T-helper 1 cell treated with Interleukin-12 subunit alpha and Interleukin-12 subunit beta and Interleukin-4 antibody, amounts not matched to agents 30 ng/mL and 1 ng/mL, for 36 hours (primary cell): ENCODE results near the gene AMIGO2. TPM values are rescaled to one million over a fixed set of nuclear protein-coding genes. Genes with fewer than 3 reads are reported as not detected.
"Not testable (repeated sequence)": the region's sequence is repeated elsewhere in the genome, so short reads cannot be mapped to it uniquely, and the experiment has no call there.

Experiments
- intact Hi-C: fragments of 100-400 bp; cut with micrococcal nuclease; formaldehyde crosslinking; loops from one replicate; pipeline ENCODE4 v1.15.1; 2024
- total RNA-seq: library from RNA; stranded (reverse); gene quantifications from 2 replicates; pipeline ENCODE4 v1.2.3, GENCODE V29; 2022

The AMIGO2 gene
- total RNA-seq, 1 donor from 2014 or later: 6.4 TPM

DNA sequence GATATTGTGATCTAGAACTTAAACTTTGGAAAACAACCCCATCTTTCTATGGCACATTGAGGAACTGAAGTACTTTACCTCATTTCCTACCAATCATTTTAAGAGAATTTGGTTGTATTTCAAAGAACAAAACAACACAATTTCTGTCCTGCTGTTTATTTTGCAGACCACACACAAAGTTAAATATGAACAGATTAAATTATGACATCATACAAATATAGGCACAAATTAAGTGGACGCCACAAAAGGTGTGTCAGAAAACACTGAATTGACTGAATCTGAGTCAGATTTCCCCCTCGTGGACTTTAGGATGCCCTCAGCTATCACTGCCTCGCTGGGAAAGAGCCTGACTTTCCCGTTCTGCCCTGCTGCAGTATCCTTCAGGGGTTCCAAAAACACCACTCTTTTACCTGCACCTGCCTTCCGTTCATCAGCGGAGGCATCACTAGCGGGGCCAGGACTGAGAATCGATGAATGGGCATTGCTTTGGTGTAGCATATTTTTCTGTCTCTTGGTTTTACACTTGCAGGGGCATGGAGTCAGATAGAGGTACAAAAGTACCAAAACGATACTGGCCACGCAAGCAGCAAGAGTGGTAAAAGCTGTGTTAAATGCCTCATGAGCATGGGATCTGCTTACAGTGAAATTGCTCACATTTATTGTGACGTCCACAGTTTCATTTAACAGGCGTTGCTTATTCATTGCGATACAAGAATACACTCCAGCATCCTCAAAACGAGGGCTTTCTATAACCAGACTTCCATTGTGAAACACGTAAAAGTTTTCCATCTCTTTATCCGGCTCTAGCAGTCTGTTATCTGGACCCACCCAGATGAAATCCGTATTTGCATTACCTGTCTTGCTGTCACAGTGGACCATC lies 2.3 kb downstream of the AMIGO2 start:
- intact Hi-C loops: no loop called here

DNA sequence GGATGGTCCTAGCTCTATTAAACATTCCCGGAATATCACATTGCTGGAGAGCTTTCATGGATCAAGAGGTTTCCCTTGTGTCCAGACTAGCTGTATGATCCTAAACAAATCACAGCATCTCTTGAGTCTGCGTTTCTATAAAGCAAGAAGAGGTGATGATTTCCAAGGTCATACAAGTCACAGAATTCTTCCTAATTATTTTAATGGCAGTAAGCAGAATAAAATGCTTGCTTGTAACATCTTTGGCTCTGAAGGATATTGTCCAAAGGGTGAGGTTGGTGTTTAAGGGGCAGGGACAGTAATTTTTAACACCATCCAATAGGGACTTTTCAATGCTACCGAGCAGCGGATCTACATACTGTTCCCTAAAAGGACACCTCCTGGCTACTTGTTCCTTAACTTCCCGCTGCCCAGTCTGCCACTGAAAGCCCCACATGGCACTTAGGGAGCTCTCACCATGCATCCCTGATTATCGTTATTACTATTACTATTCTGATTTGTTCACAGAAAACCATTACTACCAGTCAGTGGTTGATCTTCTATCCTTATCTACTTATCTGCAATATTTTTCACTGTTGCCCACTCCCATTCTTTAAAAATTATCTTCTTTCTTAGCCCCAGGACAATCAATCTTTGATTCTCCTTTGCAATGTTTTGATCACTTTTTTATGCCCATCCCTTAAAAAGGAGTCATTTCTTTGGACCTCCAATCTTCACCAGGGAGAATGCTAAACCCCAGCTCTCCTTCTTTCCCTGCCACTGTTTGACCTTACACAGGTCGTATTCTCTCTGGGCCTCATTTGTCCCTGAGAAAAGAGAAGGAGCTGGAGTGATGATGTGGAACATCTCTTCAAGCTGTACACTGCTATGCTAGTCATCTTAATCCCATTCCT lies 4.3 kb downstream of the AMIGO2 start:
- intact Hi-C loops: no loop called here

DNA sequence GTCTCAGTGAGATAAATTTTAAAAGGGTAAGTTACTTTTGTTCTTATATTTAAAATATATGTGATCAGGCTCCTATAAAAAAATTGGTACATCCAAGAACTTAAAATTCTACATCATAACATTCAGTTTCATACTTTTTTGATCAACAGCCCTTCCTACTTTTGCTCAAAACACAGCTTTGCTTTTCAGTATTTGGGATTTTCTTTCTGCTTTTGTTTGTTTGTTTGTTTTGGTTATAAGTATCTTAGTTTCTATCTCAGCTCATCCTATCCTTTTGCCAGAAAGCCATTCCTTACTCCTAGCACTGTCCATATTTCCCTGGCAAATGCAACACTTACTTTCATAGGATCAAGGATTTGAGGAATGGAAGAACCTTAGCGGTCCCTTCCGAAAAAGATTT lies 5.0 kb downstream of the AMIGO2 start:
- intact Hi-C loops: no loop called here

GRCh38 chr12:47073951-47074350 lies 5.8 kb downstream of the AMIGO2 start:
- intact Hi-C loops: no loop called here

DNA sequence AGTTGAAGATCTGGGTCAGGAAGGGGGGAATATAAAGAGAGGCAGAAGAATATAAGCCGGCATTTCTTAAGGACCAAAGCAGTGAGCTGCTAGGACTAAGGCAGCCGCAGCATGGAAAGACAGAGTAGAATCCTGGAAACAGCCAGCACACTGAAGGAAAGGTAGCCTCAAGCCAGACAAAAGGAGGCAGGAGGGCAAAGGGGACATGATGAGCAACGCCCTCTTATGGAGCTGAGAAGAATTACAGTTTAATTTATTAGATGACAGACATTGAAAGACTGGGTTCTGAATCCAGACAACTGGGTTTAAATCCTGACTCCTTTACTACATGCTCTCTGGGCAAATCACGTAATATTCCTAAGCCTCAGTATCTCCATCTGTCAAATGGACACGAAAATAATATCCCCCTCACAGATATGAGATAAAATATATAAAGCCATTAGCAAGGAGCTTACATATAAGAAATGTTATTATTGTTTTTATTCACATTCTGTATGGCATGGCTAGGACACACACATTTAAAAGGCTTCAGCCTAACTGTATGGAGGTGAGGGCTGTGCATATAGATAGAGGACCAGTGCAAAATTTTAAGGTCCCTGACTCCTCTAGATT lies 8.4 kb downstream of the AMIGO2 start:
- intact Hi-C loops: loop anchor here (1.0 kb wide), 2 partner anchors 8 to 326 kb away; partner anchors contain the start of genes AMIGO2 and PCED1B

GRCh38 chr12:47070310-47070709 lies 9.4 kb downstream of the AMIGO2 start:
- intact Hi-C loops: no loop called here

- intact Hi-C loops: no loop called here
Measured at GRCh38 chr12:47068539-47068938, 11.2 kb downstream of the AMIGO2 start.

- intact Hi-C loops: no loop called here
Measured at GRCh38 chr12:47067771-47068431, 11.9 kb downstream of the AMIGO2 start.

DNA sequence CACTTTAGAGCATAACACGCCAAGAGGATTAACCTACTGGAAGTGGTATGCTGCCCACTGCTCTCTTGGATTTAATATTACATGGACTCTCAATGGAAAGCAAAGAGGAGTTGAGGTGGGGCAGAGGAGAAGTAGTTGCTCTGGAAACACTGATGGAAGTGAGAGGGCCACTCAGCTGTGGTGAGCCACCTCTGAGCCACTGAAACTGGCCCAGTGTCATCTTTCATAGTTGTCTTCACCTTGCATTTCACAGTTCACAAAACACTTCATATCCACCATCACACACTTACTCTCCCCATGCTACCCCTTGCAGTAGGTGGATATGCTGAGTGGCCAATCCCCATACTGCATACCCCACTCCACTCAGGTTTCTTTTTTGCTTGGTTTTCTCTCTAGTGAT lies 12.6 kb downstream of the AMIGO2 start:
- intact Hi-C loops: no loop called here

GRCh38 chr12:47066278-47067025 lies 13.3 kb downstream of the AMIGO2 start:
- intact Hi-C loops: no loop called here

- intact Hi-C loops: no loop called here
Measured at GRCh38 chr12:47065546-47065945, 14.2 kb downstream of the AMIGO2 start.

- intact Hi-C loops: not testable (repeated sequence)
Measured at GRCh38 chr12:47058640-47059039, 21.1 kb downstream of the AMIGO2 start.

- intact Hi-C loops: not testable (repeated sequence)
Measured at GRCh38 chr12:47056944-47057343, 22.8 kb downstream of the AMIGO2 start.

- intact Hi-C loops: not testable (repeated sequence)
Measured at GRCh38 chr12:47055856-47056255, 23.9 kb downstream of the AMIGO2 start.

- intact Hi-C loops: no loop called here
Measured at GRCh38 chr12:47054659-47055058, 25.1 kb downstream of the AMIGO2 start.

DNA sequence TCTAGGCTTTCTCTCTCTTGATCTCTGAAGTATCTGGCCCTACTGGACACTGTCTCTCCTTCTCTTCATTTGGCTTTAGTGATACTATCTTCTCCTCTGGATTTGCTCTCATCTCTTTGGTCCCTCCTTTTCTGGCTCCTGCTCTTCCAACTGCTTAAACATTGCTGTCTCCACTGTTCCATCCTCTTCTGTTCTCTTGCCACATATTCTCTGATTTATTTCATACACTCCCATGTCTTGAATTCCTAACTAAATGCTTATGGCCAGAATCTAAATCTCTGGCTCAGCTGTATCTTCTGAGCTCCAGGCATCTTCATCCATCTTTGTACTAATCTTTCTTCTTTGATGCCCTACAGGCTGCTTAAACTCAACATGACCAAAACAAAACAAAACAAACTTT lies 25.8 kb downstream of the AMIGO2 start:
- intact Hi-C loops: no loop called here

GRCh38 chr12:47052274-47052673 lies 27.5 kb downstream of the AMIGO2 start:
- intact Hi-C loops: no loop called here

- intact Hi-C loops: not testable (repeated sequence)
Measured at GRCh38 chr12:47051291-47051690, 28.5 kb downstream of the AMIGO2 start.

- intact Hi-C loops: no loop called here
Measured at GRCh38 chr12:47048541-47048940, 31.2 kb downstream of the AMIGO2 start.

GRCh38 chr12:47041327-47041726 lies 38.4 kb downstream of the AMIGO2 start:
- intact Hi-C loops: no loop called here
